HepG2 (cell line): ENCODE data around the gene DIMT1. TPM values are rescaled to one million over a fixed set of nuclear protein-coding genes. Genes with fewer than 3 reads are reported as not detected.

Source experiments
- ADNP ChIP-seq: sonication (generic); formaldehyde crosslinking; IDR thresholded peaks from 2 replicates; pipeline ENCODE4 v1.4.0; 2020; ENCODE audit warnings: missing genetic modification reagents
- ATF2 ChIP-seq: sonication (generic); formaldehyde crosslinking; IDR thresholded peaks from 2 replicates; pipeline ENCODE4 v1.4.0; 2020; ENCODE audit warnings: missing genetic modification reagents
- CEBPG ChIP-seq: IDR thresholded peaks from 2 replicates; pipeline ENCODE4 v1.6.1; 2016
- CHCHD3 ChIP-seq: sonication (generic); formaldehyde crosslinking; IDR thresholded peaks from 2 replicates; pipeline ENCODE4 v1.8.0; 2022; ENCODE audit warnings: mild to moderate bottlenecking, missing genetic modification reagents, moderate library complexity
- GATA4 ChIP-seq: sonication (generic); IDR thresholded peaks from 2 replicates; pipeline ENCODE4 v1.6.1; 2016; ENCODE audit warnings: antibody characterized with exemption, low read depth, borderline replicate concordance
- JDP2 ChIP-seq: sonication (generic); formaldehyde crosslinking; IDR thresholded peaks from 2 replicates; pipeline ENCODE4 v1.8.1; 2022; ENCODE audit warnings: missing genetic modification reagents, borderline replicate concordance
- NFE2 ChIP-seq: sonication (generic); formaldehyde crosslinking; IDR thresholded peaks from 2 replicates; pipeline ENCODE4 v1.4.0; 2020; ENCODE audit warnings: missing genetic modification reagents
- PITX1 ChIP-seq: sonication (generic); formaldehyde crosslinking; IDR thresholded peaks from 2 replicates; pipeline ENCODE4 v1.5.1; 2020; ENCODE audit warnings: mild to moderate bottlenecking, missing genetic modification reagents
- PRDM4 ChIP-seq: sonication (generic); formaldehyde crosslinking; IDR thresholded peaks from 2 replicates; pipeline ENCODE4 v1.9.0; 2021; ENCODE audit warnings: missing genetic modification reagents, borderline replicate concordance
- RCOR2 ChIP-seq: IDR thresholded peaks from 2 replicates; pipeline ENCODE4 v1.6.1; 2016; ENCODE audit warnings: missing biosample characterization, missing genetic modification reagents
- RFXANK ChIP-seq: IDR thresholded peaks from 2 replicates; pipeline ENCODE4 v1.6.1; 2016
- SMARCE1 ChIP-seq: fragments of 450-650 bp; IDR thresholded peaks from 2 replicates; pipeline ENCODE4 v1.6.1; 2017; ENCODE audit warnings: borderline replicate concordance
- SNRNP70 ChIP-seq: fragments of 200-400 bp; formaldehyde crosslinking; IDR thresholded peaks from 2 replicates; pipeline ENCODE4 v1.6.1; 2017; ENCODE audit warnings: mild to moderate bottlenecking, low read depth, low read length, moderate library complexity
- TCF12 ChIP-seq, 2 experiments: fragments of 450-650 bp in 1 of 2; sonication (generic) in 1 of 2; formaldehyde crosslinking in 1 of 2; IDR thresholded peaks; 2 replicates each; pipeline versions ENCODE4 v1.6.1 to v1.8.0; 2017 to 2022; ENCODE audit warnings: antibody characterized with exemption in 1 of 2, mild to moderate bottlenecking in 1 of 2, missing genetic modification reagents in 1 of 2, moderate library complexity in 1 of 2
- THAP8 ChIP-seq: sonication (generic); formaldehyde crosslinking; IDR thresholded peaks from 2 replicates; pipeline ENCODE4 v1.5.1; 2020; ENCODE audit warnings: missing genetic modification reagents, mild to moderate bottlenecking, borderline replicate concordance
- ZNF207 ChIP-seq: fragments of 450-650 bp; IDR thresholded peaks from 2 replicates; pipeline ENCODE4 v1.6.1; 2016; ENCODE audit warnings: antibody characterized with exemption, borderline replicate concordance
- ZNF24 ChIP-seq: fragments of 450-650 bp; IDR thresholded peaks from 2 replicates; pipeline ENCODE4 v1.6.1; 2017; ENCODE audit warnings: antibody characterized with exemption, mild to moderate bottlenecking
- ZNF333 ChIP-seq: sonication (generic); formaldehyde crosslinking; IDR thresholded peaks from 2 replicates; pipeline ENCODE4 v1.4.0; 2020; ENCODE audit warnings: mild to moderate bottlenecking, missing genetic modification reagents, borderline replicate concordance
- ZNF570 ChIP-seq: sonication (generic); formaldehyde crosslinking; IDR thresholded peaks from 2 replicates; pipeline ENCODE4 v1.4.0; 2020; ENCODE audit warnings: mild to moderate bottlenecking, missing genetic modification reagents, borderline replicate concordance
- ZNF737 ChIP-seq: sonication (generic); formaldehyde crosslinking; IDR thresholded peaks from 2 replicates; pipeline ENCODE4 v1.5.0; 2020; ENCODE audit warnings: missing genetic modification reagents, mild to moderate bottlenecking, borderline replicate concordance
- ZNF782 ChIP-seq: sonication (generic); formaldehyde crosslinking; IDR thresholded peaks from 2 replicates; pipeline ENCODE4 v1.4.0; 2020; ENCODE audit warnings: missing genetic modification reagents, mild to moderate bottlenecking, borderline replicate concordance
- ZNF878 ChIP-seq: sonication (generic); formaldehyde crosslinking; IDR thresholded peaks from 2 replicates; pipeline ENCODE4 v1.8.1; 2023; ENCODE audit warnings: mild to moderate bottlenecking, missing genetic modification reagents, moderate library complexity
- ZSCAN20 ChIP-seq: sonication (generic); formaldehyde crosslinking; IDR thresholded peaks from 2 replicates; pipeline ENCODE4 v1.4.0; 2020; ENCODE audit warnings: missing genetic modification reagents, mild to moderate bottlenecking, borderline replicate concordance
- ZSCAN9 ChIP-seq: IDR thresholded peaks from 2 replicates; pipeline ENCODE4 v1.6.1; 2016; ENCODE audit warnings: borderline replicate concordance
- polyA plus RNA-seq, 8 experiments: library from polyadenylated mRNA; depleted of rRNA in 3 of 8; stranded (reverse) in 7 of 8; unstranded in 1 of 8; fragments of >200 nt; fragmentation: Illumina TruSeq in 4 of 8; extraction: Trizol in 4 of 8; gene quantifications; 2 replicates each; pipeline versions ENCODE4 v1.2.1 to v1.2.3, GENCODE V29; 2011 to 2016; ENCODE audit warnings: low read depth in 4 of 8, missing spikeins in 1 of 8, mixed read lengths in 1 of 8; ENCODE audit not compliant: insufficient read depth in 1 of 8
- total RNA-seq, 5 experiments: library from RNA; depleted of rRNA; stranded (reverse); fragments of >200 nt; fragmentation: Illumina TruSeq; extraction: Trizol; gene quantifications; 2 replicates each; pipeline ENCODE4 v1.2.3, GENCODE V29; 2016; ENCODE audit warnings: low read depth in 1 of 5
- TF ChIP-seq, protein P1 (sequence below): sonication (generic); formaldehyde crosslinking; IDR thresholded peaks from 2 replicates; pipeline ENCODE4 v1.4.0; 2020; ENCODE audit warnings: missing genetic modification reagents

Gene DIMT1
- total and polyA plus RNA-seq, 2 of the 13 experiments (the other 11 are each of a cell fraction or from before 2014, with no cell fraction given), result 16.1 to 35.2 TPM

DNA sequence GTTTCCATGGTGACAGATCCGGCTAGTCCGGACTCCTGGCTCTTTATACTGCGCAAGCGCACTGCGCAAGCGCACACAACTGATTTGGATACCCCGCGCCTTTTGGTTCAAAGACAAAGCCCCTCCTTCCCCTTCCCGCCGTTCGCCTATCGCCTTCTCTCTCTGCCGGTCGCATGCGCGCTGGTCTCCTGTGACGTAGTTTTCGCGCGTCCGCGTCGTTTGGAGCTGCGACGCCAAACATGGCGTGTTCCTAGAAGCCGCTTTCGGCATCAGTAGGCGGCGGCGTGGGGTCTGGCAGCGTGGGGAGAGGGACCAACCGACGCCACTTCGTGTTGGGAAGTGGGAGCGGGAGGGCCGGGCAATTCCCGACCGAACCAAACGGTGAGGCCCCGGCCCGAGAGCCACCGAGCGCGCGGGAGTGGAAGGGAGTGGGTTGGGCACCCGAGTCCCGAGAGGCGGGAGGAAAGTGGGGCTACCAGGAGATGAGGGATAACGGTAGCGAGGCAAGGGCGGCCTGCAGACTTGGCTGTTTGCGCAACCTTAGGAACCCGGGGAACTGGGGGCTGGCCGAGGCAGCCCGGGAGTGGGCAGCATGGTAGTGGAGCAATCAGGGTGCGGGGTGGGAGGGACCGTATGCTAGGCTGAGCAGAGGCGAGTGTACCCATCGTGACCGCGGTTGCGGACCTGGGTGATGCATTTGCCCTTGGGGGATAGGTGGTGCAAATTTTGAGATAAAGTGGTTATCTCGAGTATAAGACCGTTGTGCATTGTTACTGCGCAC is 9.0 kb upstream of the DIMT1 start, which contains the start of gene IPO11 (continued):
- TF ChIP-seq CEBPG (CRISPR knock-in tag), result no peak; the same call in 1 of the 2 replicates
- no peak for TF ChIP-seq RFXANK
- TF ChIP-seq THAP8 (CRISPR knock-in tag), result no peak
- TF ChIP-seq ZNF878, result no peak
- no peak for TF ChIP-seq ZSCAN20 (CRISPR knock-in tag)
- peak; percentile 63; the same call in 1 of the 2 replicates for TF ChIP-seq ATF2 (CRISPR knock-in tag)
- no peak for TF ChIP-seq ZNF570 (CRISPR knock-in tag)
- TF ChIP-seq ADNP (CRISPR knock-in tag), result no peak
- no peak for TF ChIP-seq SNRNP70
- TF ChIP-seq ZNF333 (CRISPR knock-in tag), result no peak
- TF ChIP-seq, protein P1, sequence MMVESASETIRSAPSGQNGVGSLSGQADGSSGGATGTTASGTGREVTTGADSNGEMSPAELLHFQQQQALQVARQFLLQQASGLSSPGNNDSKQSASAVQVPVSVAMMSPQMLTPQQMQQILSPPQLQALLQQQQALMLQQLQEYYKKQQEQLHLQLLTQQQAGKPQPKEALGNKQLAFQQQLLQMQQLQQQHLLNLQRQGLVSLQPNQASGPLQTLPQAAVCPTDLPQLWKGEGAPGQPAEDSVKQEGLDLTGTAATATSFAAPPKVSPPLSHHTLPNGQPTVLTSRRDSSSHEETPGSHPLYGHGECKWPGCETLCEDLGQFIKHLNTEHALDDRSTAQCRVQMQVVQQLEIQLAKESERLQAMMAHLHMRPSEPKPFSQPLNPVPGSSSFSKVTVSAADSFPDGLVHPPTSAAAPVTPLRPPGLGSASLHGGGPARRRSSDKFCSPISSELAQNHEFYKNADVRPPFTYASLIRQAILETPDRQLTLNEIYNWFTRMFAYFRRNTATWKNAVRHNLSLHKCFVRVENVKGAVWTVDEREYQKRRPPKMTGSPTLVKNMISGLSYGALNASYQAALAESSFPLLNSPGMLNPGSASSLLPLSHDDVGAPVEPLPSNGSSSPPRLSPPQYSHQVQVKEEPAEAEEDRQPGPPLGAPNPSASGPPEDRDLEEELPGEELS (CRISPR knock-in tag), result 0 out of 2 replicates have a peak, but pooled peaks have one; percentile 20
- TF ChIP-seq ZNF24, result no peak
- no peak for TF ChIP-seq CHCHD3 (CRISPR knock-in tag)
- no peak for TF ChIP-seq JDP2 (CRISPR knock-in tag)
- no peak for TF ChIP-seq PRDM4 (CRISPR knock-in tag)
- no peak for TF ChIP-seq NFE2 (CRISPR knock-in tag)
- peak; percentile 67; the same call in 1 of the 2 replicates for TF ChIP-seq ZSCAN9 (CRISPR knock-in tag)
- no peak for TF ChIP-seq ZNF782 (CRISPR knock-in tag)
- TF ChIP-seq PITX1 (CRISPR knock-in tag), result peak; percentile 72
- no peak for TF ChIP-seq GATA4
- no peak for TF ChIP-seq ZNF737
- TF ChIP-seq SMARCE1, result no peak
- TF ChIP-seq ZNF207, result no peak
- no peak for TF ChIP-seq TCF12 (IDR thresholded peaks at IDR 0.05)
- no peak for TF ChIP-seq TCF12 (CRISPR knock-in tag; IDR thresholded peaks at IDR 0.05)
- no peak for TF ChIP-seq RCOR2 (CRISPR knock-in tag)
